ENCODE results near the gene TNFRSF11A. TPM values are rescaled to one million over a fixed set of nuclear protein-coding genes. Genes with fewer than 3 reads are reported as not detected.

The TNFRSF11A gene
- total RNA-seq, 2 donors from 2014 or later = 26.8 to 41.9 TPM

Other genes with a start within 250 kb of the TNFRSF11A start
- 10 to 100 TPM; 32.3 to 32.8 TPM for gene PIGN, start 138.3 kb upstream of the TNFRSF11A start, total RNA-seq
- gene RELCH, start 138.1 kb upstream of the TNFRSF11A start, total RNA-seq = 10 to 100 TPM; 23.2 to 28.7 TPM
- gene ZCCHC2, start 197.7 kb downstream of the TNFRSF11A start, total RNA-seq = 10 to 100 TPM; 45.4 to 50.4 TPM